Measurements from ENCODE around the gene CDRT4.

CDRT4 gene

DNA sequence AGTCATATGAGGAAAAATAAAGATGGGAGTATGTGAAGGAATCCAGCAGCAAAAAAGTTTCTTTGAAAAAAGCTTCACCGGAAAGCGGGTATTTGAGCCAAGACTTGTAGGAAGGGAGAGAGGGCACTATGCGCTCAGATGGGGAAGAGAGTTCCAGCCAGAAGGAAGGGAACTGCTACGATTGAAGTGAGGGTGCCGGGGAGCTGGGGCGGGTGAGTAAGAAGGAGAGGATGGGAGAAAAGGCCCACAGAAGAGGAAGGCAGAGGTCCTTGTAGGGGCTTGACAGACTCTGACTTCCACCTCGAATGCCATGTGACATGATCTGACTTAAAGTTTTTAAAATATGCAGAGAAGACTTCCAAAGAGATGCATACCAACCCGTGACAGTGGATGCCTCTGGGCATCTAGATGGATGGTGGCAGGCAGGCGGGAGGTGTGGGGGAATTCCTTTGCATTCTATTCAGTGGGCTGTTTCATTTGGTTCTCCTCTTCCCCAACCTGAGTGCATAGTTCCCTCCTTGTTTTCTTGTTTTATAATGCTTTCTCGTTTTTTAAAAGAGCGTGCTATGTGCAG, 44.9 kb downstream of the CDRT4 start:
- no peak for DNase-seq

DNA sequence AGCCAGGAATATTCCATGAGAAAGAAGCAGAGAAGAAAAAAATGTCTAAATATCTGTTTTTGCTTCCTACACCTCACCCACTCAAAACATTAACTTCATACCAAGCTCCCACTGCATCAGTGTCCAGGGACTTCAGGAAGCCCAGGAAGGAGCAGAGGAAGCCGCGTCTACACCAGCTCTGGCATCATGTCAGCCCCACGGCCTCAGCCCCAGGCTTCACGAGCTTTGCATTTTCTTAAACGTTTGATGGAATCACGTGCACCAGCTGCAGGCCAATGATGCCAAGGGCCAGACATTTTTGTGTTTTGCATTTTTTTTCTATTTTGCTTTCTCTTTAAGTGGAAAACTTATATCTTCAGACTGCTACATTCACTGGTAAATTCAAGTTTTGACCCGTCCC, 48.6 kb downstream of the CDRT4 start:
- no peak for DNase-seq

DNA sequence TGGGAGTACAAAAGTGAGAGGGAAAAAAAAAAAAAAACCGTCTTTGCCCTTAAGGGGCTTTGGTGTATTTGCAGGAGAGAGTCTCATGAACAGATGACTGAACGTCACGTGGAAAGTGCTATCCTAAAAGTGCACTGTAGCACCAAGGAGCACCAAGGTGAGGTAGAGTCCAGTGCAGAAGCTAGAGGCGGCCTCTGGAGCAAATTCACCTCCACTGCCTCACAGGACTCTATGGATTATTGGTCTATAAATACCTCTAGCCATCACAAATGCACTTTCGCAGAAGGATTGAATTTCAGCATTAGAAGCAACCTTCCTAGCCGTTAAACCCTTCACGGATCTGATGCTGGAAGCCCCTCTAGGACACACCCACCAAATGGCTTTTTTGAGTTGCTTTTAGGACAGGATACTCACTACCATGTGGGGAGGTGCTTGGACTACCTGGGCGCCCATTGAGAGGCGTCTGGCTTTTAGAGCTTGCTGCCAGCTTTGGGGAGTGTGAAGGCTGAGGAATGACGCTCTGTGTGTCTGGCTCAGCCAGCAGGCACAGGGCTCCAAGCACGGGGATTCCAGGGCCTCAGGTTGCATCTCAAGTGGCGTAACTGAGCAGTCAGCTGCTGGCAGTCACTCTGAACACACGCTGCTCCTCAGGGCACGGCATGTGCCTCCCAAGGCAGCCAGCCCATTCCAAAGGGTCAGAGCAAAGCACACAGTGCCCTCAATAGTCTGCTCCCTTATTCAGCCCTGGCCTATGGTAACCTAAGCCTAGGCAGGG, 52.7 kb downstream of the CDRT4 start:
- no peak for DNase-seq

DNA sequence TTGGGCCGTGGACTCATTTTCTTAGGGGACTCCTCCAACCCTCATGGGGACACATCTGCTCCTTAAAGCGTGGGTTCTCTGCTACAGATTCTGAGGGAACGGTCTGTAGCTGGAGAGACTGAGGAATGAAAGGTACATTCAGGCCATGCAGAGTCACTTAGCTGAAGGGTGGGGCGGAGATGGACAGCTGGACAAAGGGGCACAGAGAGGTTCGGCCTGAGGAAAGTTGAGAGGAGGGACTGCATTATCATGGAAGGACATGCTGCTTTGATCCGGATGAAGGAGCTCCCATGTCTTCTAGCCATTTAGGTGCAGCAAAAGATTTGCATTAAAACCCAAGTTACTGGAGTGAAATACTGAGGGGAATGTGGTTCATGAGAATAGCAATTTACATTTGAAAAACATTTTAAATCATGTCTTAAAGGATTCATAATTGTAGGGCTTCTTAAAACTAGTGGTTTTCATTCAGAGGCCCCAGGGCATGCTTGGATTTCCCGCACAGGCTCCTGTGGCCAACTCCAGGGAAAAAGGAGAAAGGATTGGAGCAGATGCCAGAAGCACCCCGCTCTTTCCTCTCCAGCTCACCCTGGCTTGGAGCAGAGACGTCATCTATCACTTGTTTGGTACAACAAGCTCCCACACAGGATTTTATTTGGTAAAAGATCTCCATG, 54.2 kb downstream of the CDRT4 start:
- DNase-seq: no peak

GRCh38 chr17:15412606-15413005, 54.8 kb downstream of the CDRT4 start:
- DNase-seq: no peak

- DNase-seq: peak; percentile 14 to 22
These were observed 55.8 kb downstream of the CDRT4 start for GRCh38 chr17:15411384-15412198.

GRCh38 chr17:15409721-15410250, 57.6 kb downstream of the CDRT4 start:
- no peak for DNase-seq

- no peak for DNase-seq
These were observed 58.6 kb downstream of the CDRT4 start for GRCh38 chr17:15408803-15409202.

- no peak for DNase-seq
These were observed 61.3 kb downstream of the CDRT4 start for GRCh38 chr17:15406081-15406480.

DNA sequence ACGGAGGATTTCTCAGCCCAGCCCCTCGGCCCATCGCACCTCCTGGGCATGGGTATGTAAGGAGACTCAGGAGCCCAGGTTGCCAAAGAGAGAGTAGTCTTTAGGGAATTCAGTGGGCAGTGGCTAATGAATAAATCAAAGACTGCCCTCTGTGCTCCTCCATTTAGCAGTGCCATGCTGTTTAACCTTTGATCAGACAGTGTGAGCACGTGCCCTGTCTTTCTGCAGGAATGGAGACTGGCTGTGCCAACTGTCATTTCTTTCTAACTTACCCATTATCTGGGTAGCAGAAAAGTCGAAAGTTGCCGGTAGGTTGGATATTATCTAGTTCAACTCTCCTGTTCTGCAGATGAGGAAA, 62.4 kb downstream of the CDRT4 start:
- DNase-seq: no peak

DNA sequence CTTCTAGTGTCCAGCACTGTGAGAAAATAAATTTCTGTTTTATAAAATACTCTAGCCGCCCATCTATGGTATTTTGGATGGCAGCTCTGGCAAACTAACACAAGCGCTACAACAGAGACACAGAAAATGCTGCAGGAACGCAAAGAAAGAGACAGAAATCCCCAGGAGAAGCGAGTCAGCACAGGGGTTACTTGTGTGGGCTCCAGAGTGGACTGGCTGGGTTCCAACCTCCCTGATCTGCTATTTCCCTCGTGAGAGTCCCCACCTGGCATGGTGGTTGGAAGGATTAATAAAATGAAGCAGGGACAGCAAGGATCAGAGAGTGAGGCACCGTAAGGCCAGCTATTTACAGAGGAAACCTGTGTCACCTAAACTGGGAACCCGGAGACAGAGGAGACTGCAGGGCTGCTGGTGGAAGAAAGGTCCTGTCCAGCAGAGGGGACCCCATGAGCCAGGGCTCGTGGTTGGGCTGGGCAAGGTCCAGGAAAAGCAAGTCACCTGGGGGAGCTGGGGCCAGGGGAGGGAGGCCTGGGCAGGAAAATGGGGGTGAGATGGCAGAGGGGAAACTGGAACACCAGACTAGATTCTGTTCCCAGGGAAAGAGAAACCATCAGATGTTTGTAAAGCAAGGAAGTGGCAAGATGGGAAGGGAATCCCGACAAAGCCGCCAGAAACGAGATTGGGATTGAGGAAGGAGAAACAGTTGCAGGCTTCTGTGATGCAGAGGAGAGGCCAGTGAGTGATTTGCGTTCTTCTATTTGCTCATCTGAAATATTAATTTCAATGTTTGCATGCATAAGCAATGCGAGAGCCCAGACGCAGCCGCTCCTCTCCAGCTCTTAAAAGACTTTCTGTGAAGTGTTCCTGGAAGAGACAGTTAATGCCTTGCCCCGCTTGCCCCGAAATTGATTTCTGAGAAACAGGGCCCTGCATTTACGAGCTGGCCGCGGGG, 63.0 kb downstream of the CDRT4 start:
- no peak for DNase-seq

DNA sequence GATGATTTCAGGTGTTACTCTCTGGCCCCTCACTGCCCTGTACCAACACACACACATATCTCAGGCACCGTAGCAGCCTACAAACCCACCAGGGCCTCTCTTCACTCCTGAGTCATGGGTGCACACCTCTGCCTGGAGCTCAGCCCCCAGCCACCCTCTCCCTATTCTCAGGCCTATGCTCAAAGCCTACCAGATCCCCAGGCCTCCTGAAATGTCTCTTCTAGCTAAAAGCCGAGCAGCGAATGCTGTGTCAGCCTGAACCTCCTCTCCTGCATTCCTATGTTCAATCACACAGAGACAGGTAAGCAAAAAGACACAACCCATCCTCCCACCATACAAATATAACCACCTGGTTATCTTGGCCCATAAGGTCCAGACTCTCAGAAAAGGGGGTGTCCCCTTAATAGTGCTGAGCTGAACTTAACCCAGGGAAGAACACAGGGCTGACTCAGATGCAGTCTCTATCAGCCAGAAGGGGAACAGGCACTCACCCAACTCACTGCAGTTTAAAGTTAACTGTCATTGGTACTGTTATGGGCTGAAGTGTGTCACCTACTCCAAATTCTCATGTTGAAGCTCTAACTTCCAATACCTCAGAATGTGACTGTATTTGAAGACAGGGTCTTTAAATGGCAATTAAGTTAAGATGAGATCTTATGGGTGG, 64.0 kb downstream of the CDRT4 start:
- DNase-seq: no peak

- DNase-seq: no peak
These were observed 68.0 kb downstream of the CDRT4 start for GRCh38 chr17:15399443-15399842.

DNA sequence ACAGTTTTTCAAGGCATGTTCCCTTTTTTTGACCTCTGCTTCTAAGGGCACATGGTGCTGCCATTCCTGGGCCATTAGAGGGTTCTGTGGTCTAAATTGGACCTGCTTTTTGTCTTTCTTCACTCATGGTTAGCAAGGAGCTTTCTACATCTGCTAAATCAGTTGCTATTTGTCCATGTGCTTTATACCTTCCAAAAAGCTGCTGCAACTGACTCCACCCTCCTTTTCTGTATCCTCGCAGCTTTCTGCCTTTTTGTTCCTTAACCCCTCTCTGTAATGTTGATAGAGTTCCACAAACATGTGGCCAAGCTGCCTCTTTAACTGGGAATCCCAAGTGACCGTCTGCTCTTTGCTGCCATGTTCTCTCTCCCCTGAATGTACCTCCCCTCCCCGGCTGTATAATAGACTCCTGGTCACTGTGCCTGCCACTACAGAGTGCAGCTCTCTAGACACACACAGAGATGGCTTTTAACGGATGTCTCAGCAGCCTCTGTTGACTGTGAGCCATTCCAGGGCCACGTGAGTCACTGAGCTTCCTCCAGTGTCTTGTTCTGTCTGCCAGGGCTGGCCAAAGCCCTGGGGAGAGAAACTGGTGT, 68.6 kb downstream of the CDRT4 start:
- DNase-seq: no peak

DNA sequence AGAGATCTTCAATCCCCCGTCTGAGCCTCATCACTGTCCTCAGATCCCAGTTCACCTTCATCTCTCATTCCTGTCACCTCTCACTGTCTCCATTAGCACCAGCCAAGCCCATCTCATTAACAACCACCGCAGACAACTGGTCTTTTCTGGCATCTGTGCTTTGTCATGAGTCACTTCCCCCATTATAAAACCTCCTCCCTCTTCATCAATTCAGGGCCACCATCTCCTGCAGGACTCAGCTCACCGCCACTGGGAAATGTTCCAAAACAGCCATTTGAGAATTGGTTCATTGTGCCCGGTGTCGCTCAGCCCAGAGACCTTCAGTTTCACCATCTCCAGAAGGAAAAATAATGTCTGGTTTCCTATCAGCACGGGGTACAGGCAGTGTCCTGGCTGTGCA, 69.1 kb downstream of the CDRT4 start:
- DNase-seq: no peak

DNA sequence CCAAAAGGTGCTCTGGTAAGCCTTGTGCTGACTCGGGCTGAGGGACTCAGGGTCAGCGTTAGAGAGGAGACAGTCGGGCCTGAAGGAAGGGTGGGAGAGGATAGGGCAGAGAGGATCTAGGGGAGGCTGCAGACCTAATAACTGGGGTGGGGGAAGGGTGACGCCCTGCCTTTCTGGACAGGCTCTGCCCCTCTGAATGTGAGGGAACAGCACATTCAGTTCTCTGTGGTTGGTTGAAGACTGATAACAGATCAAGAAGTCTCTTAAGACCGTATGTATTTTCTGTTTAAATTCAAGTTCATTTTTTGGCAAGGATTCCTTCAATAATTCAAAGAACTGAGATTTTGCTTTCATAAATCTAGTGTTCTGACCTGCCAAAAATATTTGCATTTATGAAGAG, 69.8 kb downstream of the CDRT4 start:
- no peak for DNase-seq

DNA sequence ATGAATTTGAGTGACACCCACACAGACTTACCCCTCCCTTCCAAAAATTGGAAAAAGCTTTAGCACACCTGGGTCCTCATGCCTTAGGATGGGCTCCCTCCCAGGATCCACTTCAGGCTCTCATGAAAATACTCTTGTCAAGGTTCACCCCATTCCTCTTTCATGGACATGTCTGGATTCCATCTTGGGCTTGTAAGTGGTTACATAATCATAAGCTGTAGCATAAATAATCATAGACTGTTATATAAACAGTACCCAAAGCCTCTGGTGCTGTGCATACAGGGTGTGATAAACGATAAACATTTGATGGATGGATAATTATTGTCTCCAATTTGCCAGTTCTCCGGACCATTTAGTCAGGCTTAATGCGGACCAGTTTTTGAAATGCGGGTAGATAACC, 72.3 kb downstream of the CDRT4 start:
- no peak for DNase-seq

DNA sequence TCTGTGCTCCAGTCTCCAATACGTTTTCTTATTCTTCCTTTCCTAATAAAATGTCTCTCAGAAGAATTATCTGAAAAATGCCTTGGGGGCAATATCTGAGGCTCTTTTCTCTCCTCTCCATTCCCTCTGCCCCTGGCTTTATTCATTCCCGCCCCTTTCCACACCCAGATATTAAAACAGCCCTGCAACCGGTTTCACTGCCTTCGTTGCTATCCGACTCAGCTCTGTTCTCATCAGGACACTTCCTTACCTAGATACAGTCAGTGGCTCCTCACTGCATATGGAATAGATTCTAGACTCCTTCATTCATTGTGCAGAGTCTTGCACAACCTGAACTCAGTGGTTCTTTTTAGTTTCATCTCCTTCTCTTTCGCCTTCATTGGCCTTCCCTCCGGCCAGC, 74.0 kb downstream of the CDRT4 start:
- no peak for DNase-seq

DNA sequence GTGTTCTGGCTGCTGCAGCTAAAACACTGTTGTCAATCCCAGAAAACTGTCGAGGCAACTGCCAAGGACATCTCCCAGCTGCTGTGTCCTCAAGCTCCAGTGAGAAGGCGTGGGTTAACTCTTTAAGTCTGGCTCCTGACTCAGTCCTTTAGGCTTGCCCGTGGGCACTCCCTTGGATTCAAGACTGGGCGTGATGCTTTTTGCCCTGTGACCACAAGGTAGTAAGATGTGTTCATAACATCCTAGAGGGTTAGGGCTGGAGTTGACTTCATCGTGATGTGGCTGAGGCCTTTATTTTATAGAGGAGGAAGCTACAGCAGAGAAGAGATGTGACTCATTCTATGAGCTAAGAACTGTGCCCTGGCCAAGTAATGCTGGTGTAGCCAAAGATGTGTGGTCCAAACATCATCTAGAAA, 75.1 kb downstream of the CDRT4 start:
- no peak for DNase-seq

- DNase-seq: no peak
These were observed 78.9 kb downstream of the CDRT4 start for GRCh38 chr17:15388356-15389041.
